ENCODE results near the gene MYH6.
A peak's percentile ranks its signal among the peaks of the same experiment; 100 is the strongest.

The MYH6 gene

GRCh38 chr14:23346693-23347405, 61.2 kb downstream of the MYH6 start:
- no peak overlapping the region for H3K18ac ChIP-seq (ENCODE audit: low read length)
- no peak overlapping the region for H2AK5ac ChIP-seq (ENCODE audit: low read length)
- no peak overlapping the region for H2BK15ac ChIP-seq (replicated peaks; ENCODE audit: low read depth)
- H3K36me3 ChIP-seq (ENCODE audit: control insufficient read depth, insufficient read depth, low read length), result no peaks in the 10 kb centered on the region
- H3K4me2 ChIP-seq (ENCODE audit: low read length), result no peak overlapping the region
- H3K4ac ChIP-seq (ENCODE audit: low read depth, low read length), result no peak overlapping the region
- no peak overlapping the region for H3K9ac ChIP-seq (ENCODE audit: low read length)
- peak overlapping the region; percentile 17 for H3K56ac ChIP-seq (ENCODE audit: low read length)
- H3K27me3 ChIP-seq (ENCODE audit: insufficient read depth, low read length, poor library complexity), result no peaks in the 10 kb centered on the region
- no peak overlapping the region for H4K8ac ChIP-seq (ENCODE audit: low read depth, low read length)
- no peaks in the 10 kb centered on the region for H3K79me2 ChIP-seq (ENCODE audit: control insufficient read depth, insufficient read depth, low read length)
- no CpG with 5 or more reads among the region's 27 CpGs for WGBS (ENCODE audit: extremely low coverage, insufficient coverage, low lambda C conversion rate)
- DNase-seq, result no peak
- H2BK120ac ChIP-seq (ENCODE audit: low read depth, low read length), result no peak overlapping the region
- H4K5ac ChIP-seq (ENCODE audit: low read length), result no peak overlapping the region
- H3K79me1 ChIP-seq (ENCODE audit: low read length), result no peaks in the 10 kb centered on the region
- H3K27ac ChIP-seq (ENCODE audit: low read depth, low read length), result no peak overlapping the region
- H2BK5ac ChIP-seq (ENCODE audit: low read length), result no peak overlapping the region
- H3K23ac ChIP-seq (ENCODE audit: low read length), result no peak overlapping the region
- no peaks in the 10 kb centered on the region for H3K4me1 ChIP-seq (ENCODE audit: control insufficient read depth, low read depth, low read length)
- H3K4me3 ChIP-seq (ENCODE audit: low read length), result no peak overlapping the region

- H2BK120ac ChIP-seq (ENCODE audit: low read depth, low read length), result no peak overlapping the region
- H3K56ac ChIP-seq (ENCODE audit: low read length), result peak overlapping the region; percentile 17
- H3K4me1 ChIP-seq (ENCODE audit: control insufficient read depth, low read depth, low read length), result no peaks in the 10 kb centered on the region
- H3K27me3 ChIP-seq (ENCODE audit: insufficient read depth, low read length, poor library complexity), result no peaks in the 10 kb centered on the region
- peak; percentile 70 for DNase-seq
- H4K5ac ChIP-seq (ENCODE audit: low read length), result no peak overlapping the region
- no peak overlapping the region for H3K4me2 ChIP-seq (ENCODE audit: low read length)
- H3K4me3 ChIP-seq (ENCODE audit: low read length), result no peak overlapping the region
- H2AK5ac ChIP-seq (ENCODE audit: low read length), result no peak overlapping the region
- H3K23ac ChIP-seq (ENCODE audit: low read length), result no peak overlapping the region
- H3K4ac ChIP-seq (ENCODE audit: low read depth, low read length), result no peak overlapping the region
- no peak overlapping the region for H2BK15ac ChIP-seq (replicated peaks; ENCODE audit: low read depth)
- H3K36me3 ChIP-seq (ENCODE audit: control insufficient read depth, insufficient read depth, low read length), result no peaks in the 10 kb centered on the region
- H3K79me1 ChIP-seq (ENCODE audit: low read length), result no peaks in the 10 kb centered on the region
- no CpG with 5 or more reads among the region's 13 CpGs for WGBS (ENCODE audit: extremely low coverage, insufficient coverage, low lambda C conversion rate)
- H3K79me2 ChIP-seq (ENCODE audit: control insufficient read depth, insufficient read depth, low read length), result no peaks in the 10 kb centered on the region
- H2BK5ac ChIP-seq (ENCODE audit: low read length), result no peak overlapping the region
- H3K9ac ChIP-seq (ENCODE audit: low read length), result no peak overlapping the region
- H3K27ac ChIP-seq (ENCODE audit: low read depth, low read length), result no peak overlapping the region
- no peak overlapping the region for H4K8ac ChIP-seq (ENCODE audit: low read depth, low read length)
- H3K18ac ChIP-seq (ENCODE audit: low read length), result no peak overlapping the region
These were observed 61.9 kb downstream of the MYH6 start for GRCh38 chr14:23345987-23346692.

GRCh38 chr14:23344481-23344880, 63.6 kb downstream of the MYH6 start:
- Histone ChIP-seq H2BK5ac (ENCODE audit: low read length) (no peak overlapping the region), H4K8ac (ENCODE audit: low read depth, low read length) (no peak overlapping the region), H3K27ac (ENCODE audit: low read depth, low read length) (no peak overlapping the region), H3K4ac (ENCODE audit: low read depth, low read length) (no peak overlapping the region), H2BK120ac (ENCODE audit: low read depth, low read length) (no peak overlapping the region), H3K9ac (ENCODE audit: low read length) (no peak overlapping the region), H3K79me2 (ENCODE audit: control insufficient read depth, insufficient read depth, low read length) (no peaks in the 10 kb centered on the region), H3K36me3 (ENCODE audit: control insufficient read depth, insufficient read depth, low read length) (no peaks in the 10 kb centered on the region), H3K4me1 (ENCODE audit: control insufficient read depth, low read depth, low read length) (no peaks in the 10 kb centered on the region), H3K27me3 (ENCODE audit: insufficient read depth, low read length, poor library complexity) (no peaks in the 10 kb centered on the region), H2AK5ac (ENCODE audit: low read length) (no peak overlapping the region), H3K18ac (ENCODE audit: low read length) (no peak overlapping the region), H3K79me1 (ENCODE audit: low read length) (no peaks in the 10 kb centered on the region), H4K5ac (ENCODE audit: low read length) (no peak overlapping the region), H3K23ac (ENCODE audit: low read length) (no peak overlapping the region), H2BK15ac (replicated peaks; ENCODE audit: low read depth) (no peak overlapping the region), H3K56ac (ENCODE audit: low read length) (no peak overlapping the region), H3K4me2 (ENCODE audit: low read length) (no peak overlapping the region), H3K4me3 (ENCODE audit: low read length) (no peak overlapping the region)
- no peak for DNase-seq
- WGBS (ENCODE audit: extremely low coverage, insufficient coverage, low lambda C conversion rate), result no CpG with 5 or more reads among the region's 3 CpGs

- no peak overlapping the region for H3K56ac ChIP-seq (ENCODE audit: low read length)
- H3K23ac ChIP-seq (ENCODE audit: low read length), result no peak overlapping the region
- no peaks in the 10 kb centered on the region for H3K79me2 ChIP-seq (ENCODE audit: control insufficient read depth, insufficient read depth, low read length)
- H3K79me1 ChIP-seq (ENCODE audit: low read length), result no peaks in the 10 kb centered on the region
- H2AK5ac ChIP-seq (ENCODE audit: low read length), result no peak overlapping the region
- no peaks in the 10 kb centered on the region for H3K27me3 ChIP-seq (ENCODE audit: insufficient read depth, low read length, poor library complexity)
- no peaks in the 10 kb centered on the region for H3K36me3 ChIP-seq (ENCODE audit: control insufficient read depth, insufficient read depth, low read length)
- H4K8ac ChIP-seq (ENCODE audit: low read depth, low read length), result no peak overlapping the region
- H3K4me3 ChIP-seq (ENCODE audit: low read length), result no peak overlapping the region
- no peaks in the 10 kb centered on the region for H3K4me1 ChIP-seq (ENCODE audit: control insufficient read depth, low read depth, low read length)
- H2BK15ac ChIP-seq (replicated peaks; ENCODE audit: low read depth), result no peak overlapping the region
- H3K27ac ChIP-seq (ENCODE audit: low read depth, low read length), result no peak overlapping the region
- H4K5ac ChIP-seq (ENCODE audit: low read length), result no peak overlapping the region
- no peak overlapping the region for H3K4ac ChIP-seq (ENCODE audit: low read depth, low read length)
- peak; percentile 50 for DNase-seq
- no peak overlapping the region for H3K18ac ChIP-seq (ENCODE audit: low read length)
- H3K9ac ChIP-seq (ENCODE audit: low read length), result no peak overlapping the region
- no peak overlapping the region for H3K4me2 ChIP-seq (ENCODE audit: low read length)
- no CpG with 5 or more reads among the region's 1 CpG for WGBS (ENCODE audit: extremely low coverage, insufficient coverage, low lambda C conversion rate)
- no peak overlapping the region for H2BK5ac ChIP-seq (ENCODE audit: low read length)
- no peak overlapping the region for H2BK120ac ChIP-seq (ENCODE audit: low read depth, low read length)
These were observed 68.4 kb downstream of the MYH6 start for GRCh38 chr14:23339506-23340268.

GRCh38 chr14:23335623-23336022, 72.5 kb downstream of the MYH6 start:
- WGBS (ENCODE audit: extremely low coverage, insufficient coverage, low lambda C conversion rate), result no CpG with 5 or more reads among the region's 5 CpGs
- Histone ChIP-seq H3K36me3 (ENCODE audit: control insufficient read depth, insufficient read depth, low read length) (no peaks in the 10 kb centered on the region), H2BK120ac (ENCODE audit: low read depth, low read length) (no peak overlapping the region), H2AK5ac (ENCODE audit: low read length) (no peak overlapping the region), H3K4ac (ENCODE audit: low read depth, low read length) (no peak overlapping the region), H3K27ac (ENCODE audit: low read depth, low read length) (no peak overlapping the region), H3K79me1 (ENCODE audit: low read length) (no peaks in the 10 kb centered on the region), H3K4me1 (ENCODE audit: control insufficient read depth, low read depth, low read length) (no peaks in the 10 kb centered on the region), H2BK15ac (replicated peaks; ENCODE audit: low read depth) (no peak overlapping the region), H3K4me3 (ENCODE audit: low read length) (no peak overlapping the region), H3K18ac (ENCODE audit: low read length) (no peak overlapping the region), H4K5ac (ENCODE audit: low read length) (no peak overlapping the region), H3K27me3 (ENCODE audit: insufficient read depth, low read length, poor library complexity) (no peaks in the 10 kb centered on the region), H3K9ac (ENCODE audit: low read length) (no peak overlapping the region), H3K23ac (ENCODE audit: low read length) (no peak overlapping the region), H2BK5ac (ENCODE audit: low read length) (no peak overlapping the region), H3K79me2 (ENCODE audit: control insufficient read depth, insufficient read depth, low read length) (no peaks in the 10 kb centered on the region), H3K56ac (ENCODE audit: low read length) (no peak overlapping the region), H3K4me2 (ENCODE audit: low read length) (no peak overlapping the region), H4K8ac (ENCODE audit: low read depth, low read length) (no peak overlapping the region)
- no peak for DNase-seq

Data from mesendoderm (in vitro differentiated cells).